Kasumi-1 (cell line): ENCODE results near the gene GTF2IRD1.
"Not testable (repeated sequence)": the region's sequence is repeated elsewhere in the genome, so short reads cannot be mapped to it uniquely, and the experiment has no call there.

Source experiments
- DNase-seq, 2 experiments: peaks; one replicate each; lab custom pipeline; 2025; lab: John Stamatoyannopoulos, UW

The GTF2IRD1 gene

DNA sequence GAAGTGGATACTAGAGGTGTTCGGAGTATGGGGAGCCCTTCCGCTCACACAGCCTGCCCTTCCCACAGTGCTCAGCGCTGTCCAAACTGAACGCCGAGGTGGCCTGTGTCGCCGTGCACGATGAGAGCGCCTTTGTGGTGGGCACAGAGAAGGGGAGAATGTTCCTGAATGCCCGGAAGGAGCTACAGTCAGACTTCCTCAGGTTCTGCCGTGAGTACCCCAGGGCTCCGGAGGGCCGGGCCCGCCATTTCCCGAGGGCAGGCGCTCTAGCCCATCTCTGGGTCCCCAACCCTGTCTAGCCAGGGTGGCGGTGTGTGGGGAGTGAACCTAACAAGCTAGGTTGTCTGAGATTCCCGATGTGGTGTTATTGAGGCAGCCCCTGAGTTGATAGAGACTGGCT is 59.1 kb downstream of the GTF2IRD1 start:
- no peak for DNase-seq

DNA sequence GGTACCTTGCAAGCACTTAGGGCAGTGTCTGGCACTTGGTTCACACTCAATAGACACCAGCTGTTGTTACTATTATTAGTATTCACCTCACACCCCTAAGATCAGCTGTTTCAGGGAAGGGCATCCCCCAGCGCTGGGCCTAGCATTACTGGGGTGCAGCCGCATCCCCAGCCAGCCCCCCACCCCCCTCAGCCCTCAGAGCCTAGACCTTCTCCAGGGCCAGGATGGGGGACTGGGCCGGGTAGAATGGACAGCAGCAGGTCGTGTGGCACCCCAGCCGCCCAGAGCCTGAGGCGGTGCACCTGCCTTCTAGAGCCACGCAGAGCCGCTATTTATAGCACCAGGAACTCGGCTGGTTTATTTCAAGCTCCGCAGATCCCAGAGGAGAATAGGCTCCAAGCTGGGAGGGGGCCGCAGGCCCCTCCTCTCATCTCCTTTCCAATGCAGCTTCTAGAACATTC is 60.5 kb downstream of the GTF2IRD1 start:
- DNase-seq, result no peak

DNA sequence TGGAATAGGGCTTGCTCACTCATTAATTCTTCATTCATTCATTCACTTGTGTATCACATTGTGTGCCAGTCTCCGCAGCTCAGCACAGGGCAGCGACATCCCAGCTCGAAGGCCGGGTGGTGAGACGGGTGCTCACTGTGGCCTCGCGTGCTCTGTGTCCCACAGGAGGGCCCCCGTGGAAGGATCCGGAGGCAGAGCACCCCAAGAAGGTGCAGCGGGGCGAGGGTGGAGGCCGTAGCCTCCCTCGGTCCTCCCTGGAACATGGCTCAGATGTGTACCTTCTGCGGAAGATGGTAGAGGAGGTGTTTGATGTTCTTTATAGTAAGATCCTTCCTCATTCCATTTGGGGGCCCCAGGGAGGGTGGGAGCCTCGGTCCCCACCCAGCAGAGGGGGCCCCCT is 61.6 kb downstream of the GTF2IRD1 start:
- DNase-seq, result no peak

DNA sequence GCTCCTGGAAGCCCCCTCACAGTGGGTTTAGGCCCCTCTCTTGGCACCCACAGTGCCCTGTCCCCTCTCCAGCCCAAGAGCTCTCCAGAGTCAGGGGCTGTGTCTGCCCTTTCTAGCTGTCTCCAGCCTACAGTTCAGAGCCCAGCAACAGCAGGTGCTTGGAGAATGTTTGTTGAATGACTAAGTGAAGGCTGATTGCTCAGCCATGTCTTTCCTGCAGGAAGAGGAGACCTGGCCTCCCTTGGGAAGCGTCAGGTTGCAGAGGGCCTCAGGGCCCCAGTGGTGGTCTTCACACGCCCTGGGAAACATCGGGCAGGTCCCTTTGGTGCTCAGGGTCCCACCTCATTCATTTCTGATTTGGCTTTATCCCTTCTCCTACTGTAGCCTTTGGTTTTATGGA is 62.5 kb downstream of the GTF2IRD1 start:
- DNase-seq, result no peak

DNA sequence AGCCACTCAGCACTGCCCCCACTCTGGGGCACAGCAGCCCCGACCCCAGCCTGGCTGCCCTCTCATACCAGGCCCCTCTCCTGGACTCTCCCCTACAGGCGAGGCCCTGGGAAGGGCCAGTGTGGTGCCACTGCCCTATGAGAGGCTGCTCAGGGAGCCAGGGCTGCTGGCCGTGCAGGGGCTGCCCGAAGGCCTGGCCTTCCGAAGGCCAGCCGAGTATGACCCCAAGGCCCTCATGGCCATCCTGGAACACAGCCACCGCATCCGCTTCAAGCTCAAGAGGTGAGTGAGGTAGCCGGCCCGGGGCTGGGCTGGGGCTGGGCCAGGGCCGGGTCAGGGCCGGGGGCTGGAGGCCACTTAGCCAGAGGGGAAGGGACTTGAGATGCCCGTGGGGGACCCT is 64.3 kb downstream of the GTF2IRD1 start:
- no peak for DNase-seq

DNA sequence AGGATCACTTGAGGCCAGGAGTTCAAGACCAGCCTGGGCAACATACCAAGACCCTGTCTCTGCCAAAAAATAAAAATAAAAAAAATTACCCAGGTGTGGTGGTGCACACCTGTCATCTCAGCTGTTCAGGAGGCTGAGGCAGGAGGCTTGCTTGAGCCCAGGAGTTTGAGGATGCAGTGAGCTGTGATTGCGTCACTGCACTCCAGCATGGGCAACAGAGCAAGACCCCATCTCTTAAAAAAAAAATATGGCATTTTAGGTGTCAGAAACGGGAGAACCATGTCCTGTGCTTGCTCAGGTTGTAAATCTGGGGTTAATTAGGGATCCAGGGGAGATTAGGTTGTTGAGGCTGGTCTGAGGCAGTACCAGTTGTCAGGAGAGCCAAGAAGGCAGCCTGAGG is 64.9 kb downstream of the GTF2IRD1 start:
- DNase-seq, result no peak

DNA sequence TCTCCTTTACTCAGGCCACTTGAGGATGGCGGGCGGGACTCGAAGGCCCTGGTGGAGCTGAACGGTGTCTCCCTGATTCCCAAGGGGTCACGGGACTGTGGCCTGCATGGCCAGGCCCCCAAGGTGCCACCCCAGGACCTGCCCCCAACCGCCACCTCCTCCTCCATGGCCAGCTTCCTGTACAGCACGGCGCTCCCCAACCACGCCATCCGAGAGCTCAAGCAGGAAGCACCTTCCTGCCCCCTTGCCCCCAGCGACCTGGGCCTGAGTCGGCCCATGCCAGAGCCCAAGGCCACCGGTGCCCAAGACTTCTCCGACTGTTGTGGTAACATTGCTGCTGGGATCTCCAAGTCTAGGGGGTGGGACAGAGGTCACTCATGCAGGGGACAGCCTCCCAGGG is 65.7 kb downstream of the GTF2IRD1 start:
- DNase-seq, result no peak

DNA sequence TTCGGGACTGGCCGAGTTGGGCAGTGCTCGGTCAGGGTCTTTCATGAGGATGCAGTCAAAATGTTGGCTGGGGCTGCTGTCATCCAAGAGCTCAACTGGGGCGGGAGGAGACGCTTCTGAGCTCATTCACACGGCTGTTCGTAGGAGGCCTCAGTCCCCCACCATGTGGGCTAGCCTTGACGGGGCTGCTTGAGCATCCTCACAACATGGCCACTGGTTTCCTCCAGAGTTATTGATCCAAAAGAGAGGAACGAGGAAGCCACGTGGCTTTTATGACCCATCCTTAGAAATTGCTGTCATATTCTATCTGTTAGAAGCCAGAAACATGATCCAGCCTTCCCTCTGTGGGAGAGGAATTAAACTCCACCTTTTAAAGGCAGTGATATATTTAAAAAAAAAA is 68.1 kb downstream of the GTF2IRD1 start:
- no peak for DNase-seq

DNA sequence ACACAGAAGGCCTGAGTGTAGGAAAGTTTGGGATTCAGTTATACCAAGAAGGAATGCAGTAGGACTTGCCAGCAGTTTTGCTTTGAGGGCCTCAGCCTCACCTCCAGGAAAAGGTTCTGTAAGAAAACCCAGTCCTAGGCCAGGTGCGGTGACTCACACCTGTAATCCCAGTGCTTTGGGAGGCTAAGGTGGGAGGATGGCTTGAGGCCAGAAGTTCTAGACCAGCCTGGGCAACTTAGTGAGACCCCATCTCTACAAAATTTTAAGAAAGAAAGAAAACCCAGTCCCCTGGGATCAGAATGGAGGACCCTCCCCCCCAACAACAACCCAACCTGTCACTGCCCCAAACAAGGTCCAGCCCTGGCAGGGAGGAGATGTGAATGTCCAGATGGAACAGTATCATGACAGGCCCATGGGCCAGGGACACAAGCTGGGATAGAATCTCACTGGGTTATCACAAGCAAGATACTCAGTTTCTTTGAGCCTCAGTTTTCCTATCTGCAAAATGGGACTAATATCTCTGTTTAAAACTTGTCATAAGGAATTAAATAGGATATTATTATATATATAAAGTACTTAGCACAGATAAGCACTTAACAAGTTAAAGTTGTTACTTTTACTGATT is 68.7 kb downstream of the GTF2IRD1 start:
- DNase-seq, result no peak

DNA sequence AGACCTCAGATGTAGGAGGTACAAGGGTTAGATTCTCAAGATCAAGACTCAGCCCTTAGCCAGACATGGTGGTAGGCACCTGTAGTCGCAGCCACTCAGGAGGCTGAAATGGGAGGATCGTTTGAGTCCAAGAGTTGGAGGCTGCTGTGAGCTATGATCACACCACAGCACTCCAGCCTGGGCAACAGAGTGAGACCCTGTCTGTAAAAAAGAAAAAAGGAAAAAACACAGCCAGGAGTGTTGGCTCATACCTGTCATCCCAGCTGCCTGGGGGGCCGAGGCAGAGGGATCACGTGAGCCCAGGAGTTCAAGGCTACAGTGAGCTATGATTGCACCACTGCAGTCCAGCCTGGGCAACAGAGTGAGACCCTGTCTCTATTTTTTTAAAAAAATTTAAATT is 69.3 kb downstream of the GTF2IRD1 start:
- DNase-seq, result no peak

DNA sequence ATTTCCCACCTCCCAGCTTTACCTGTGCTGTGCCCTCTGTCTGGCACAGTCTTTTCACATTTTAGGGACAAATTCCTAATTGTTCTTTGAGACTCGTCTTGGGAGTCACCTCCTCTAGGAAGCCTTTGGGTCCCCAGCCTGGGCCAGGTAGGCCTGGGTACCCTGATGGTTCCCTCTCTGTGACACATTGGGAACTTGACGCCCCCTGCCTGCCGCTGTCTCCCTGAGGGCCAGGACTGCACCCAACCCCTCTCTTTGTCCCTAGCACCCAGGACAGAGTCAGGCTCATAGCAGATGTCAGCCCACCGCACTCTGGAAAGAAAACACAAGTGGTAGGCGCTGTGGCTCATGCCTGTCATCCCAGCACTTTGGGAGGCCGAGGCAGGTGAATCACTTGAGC is 71.4 kb downstream of the GTF2IRD1 start:
- no peak for DNase-seq

DNA sequence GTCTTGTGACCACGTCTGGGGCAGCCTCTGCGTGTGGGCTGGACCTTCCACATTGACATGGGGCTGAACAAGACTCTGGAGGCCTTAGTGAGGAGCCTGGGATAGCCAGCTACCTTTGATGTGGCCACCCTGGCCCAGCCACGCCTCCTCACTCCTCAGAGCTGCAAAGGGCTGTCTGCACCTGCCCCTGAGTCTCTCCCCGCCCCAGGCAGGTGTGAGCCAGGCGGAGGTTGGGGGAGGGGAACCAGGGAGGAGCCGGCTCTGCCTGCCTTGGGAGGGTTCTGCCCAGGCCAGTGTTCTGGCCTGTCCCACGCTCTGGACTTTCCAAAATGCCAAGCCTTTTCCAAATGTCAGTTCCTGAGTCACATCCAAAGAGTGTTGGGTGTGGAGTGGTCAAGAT is 72.2 kb downstream of the GTF2IRD1 start:
- no peak for DNase-seq

DNA sequence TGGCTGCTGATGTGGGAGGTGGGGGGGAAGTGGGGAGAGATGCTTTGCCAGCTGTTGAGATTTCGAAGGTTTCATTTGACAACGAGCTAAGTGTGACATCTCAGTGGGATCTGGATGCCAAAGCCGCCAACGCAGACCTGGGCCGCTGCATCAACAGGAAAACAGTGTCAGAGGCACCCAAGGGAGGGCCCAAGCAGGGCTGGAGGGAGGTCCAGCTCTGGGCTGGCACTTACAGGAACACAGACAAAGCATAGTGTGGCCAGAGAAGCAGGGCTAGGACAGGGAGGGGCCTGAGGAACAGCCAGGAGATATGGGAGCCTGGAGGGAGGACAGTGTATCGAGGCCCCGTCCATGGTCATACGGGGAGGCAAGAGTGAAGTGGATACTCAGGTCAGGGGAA is 73.1 kb downstream of the GTF2IRD1 start:
- no peak for DNase-seq

DNA sequence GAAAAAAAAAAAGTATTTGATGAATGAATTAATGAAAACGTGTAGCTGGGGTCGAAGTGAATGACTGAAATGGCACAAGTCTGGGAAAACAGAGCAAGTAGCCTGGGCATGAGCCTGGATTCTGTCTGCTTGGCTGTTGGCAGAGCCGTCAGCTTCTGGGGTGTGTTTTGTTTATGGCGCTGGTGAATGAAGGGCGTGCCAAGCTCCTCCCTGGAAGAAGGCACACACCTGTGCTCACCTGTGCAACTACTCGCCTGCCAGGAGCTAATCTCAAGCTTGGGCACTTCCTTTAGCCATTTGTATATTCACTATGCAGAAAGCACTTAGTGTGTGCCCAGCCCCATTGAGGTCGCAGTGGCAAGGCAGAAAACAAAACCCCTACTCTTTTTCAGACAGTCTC is 74.1 kb downstream of the GTF2IRD1 start:
- no peak for DNase-seq

DNA sequence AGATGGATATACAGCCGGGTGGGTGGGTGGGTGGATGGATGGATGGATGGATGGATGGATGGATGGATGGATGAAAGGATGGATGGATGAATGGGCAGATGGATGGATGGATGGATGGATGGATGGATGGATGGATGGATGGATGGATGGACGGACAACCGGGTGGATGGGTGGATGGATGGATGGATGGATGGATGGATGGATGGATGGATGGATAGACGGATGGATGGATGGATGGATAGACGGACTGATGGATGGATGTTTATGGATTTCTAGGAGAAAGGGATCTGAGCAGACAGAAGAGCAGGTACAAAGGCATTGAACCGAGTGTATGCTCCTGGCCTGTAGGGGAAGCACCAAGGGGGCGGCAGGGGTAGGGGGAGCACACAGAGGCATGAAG is 75.1 kb downstream of the GTF2IRD1 start:
- DNase-seq, result not testable (repeated sequence)

DNA sequence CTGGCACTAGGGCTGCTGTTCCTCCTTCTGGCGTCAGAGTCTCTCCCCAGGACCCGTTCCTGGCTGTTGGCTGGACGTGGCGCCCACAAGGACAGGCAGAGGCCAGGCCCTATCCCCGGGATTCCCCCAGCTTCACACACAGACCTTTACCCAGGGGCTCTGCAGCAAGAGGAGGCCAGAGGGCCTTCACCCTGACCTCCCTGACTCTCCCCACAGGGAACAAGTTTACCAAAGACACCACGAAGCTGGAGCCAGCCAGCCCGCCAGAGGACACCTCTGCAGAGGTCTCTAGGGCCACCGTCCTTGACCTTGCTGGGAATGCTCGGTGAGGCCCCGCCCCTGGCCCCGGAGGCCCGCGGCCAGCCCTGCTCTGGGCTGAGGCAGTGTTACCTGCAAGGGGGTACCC is 82.2 kb downstream of the GTF2IRD1 start:
- no peak for DNase-seq

DNA sequence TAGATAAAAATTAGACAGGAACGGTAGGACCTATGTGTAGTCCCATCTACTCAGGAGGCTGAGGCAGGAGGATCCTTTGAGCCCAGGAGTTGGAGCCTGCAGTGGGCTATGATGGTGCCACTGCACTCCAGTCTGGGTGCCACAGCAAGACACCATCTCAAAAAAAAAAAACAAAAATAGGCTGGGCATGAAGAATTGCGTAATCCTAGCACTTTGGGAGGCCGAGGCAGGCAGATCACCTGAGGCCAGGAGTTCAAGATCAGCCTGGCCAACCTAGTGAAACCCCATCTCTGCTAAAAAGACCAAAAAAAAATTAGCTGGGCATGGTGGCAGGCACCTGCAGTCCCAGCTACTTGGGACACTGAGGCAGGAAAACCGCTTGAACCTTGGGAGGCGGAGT is 88.2 kb downstream of the GTF2IRD1 start:
- not testable (repeated sequence) for DNase-seq

DNA sequence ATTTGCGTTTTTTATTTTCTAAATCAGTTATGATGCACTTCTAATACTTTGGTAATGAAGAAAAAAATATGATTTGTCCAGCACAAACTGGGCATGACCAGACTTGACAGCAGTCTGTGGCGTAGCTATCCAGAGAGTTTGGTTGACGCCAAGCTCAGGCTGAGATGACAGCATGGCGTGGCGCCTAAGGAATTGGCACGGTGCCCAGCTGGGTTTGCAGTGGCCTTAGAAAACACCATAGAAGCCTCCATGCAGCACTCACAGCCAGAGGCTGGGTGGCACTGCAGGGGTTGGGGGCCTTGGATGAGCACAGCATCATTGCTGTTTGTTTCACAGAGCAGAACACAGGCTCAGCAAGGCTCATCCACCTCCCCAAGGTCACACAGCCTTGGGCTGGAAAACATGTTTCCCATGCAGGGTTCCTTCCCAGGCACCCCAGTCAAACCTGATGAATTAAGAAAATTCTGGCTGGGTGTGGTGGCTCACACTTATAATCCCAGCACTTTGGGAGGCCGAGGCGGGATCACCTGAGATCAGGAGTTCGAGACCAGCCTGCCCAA is 88.9 kb downstream of the GTF2IRD1 start:
- no peak for DNase-seq

DNA sequence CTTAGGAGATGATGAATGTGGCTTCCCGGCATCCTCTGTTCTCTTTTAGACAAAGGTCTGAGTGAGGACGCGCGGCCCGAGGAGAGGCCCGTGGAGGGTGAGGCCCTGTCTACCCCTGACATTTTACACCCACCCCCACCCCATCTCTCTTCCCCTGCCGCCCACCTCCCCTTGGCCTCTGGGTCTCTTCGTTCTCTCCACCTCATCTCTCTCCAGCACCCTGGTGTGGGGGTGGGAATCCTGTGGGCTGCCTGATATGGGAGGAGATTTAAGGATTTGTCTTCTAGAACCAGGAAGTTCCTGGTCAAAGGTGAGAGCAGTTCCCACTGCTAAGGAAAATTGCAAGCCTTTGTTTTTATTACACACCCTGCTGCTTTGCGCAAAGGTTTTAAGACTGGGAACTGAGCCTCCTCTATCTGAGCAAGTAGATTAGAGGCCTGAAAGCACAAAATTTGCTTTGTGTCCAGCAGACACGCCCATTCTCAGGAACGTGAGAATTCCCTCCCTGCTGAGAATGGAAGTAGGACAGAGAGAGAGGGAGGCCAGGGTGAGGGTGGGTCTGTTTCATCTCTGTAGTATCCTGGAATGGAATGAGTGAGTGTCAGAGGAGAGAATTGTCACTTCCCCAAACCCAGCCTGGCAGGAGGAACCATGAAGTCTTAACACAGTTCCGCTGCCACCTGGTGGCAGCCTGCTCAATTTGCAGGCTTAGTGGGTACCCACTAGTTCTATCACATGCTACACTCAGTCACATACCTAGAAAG is 91.2 kb downstream of the GTF2IRD1 start:
- peak; percentile 88 to 91 for DNase-seq

DNA sequence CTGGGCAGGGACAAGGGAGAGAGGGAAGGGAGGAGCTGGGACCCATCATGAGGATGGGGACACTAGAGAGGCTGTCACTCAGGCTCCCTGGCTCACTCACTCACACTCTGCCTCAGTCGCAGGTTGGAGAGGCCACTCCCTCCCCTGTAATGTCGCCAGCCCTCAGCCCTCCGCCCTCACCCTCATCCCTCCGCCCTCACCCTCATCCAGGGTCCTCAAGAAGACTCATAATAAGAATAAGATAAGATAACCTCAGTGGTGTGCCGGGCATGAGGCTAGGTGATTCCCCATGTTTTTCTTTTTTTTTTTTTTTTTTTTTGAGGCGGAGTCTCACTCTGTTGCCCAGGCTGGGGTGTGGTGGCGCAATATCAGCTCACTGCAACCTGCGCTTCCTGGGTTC is 92.2 kb downstream of the GTF2IRD1 start:
- DNase-seq, result no peak

DNA sequence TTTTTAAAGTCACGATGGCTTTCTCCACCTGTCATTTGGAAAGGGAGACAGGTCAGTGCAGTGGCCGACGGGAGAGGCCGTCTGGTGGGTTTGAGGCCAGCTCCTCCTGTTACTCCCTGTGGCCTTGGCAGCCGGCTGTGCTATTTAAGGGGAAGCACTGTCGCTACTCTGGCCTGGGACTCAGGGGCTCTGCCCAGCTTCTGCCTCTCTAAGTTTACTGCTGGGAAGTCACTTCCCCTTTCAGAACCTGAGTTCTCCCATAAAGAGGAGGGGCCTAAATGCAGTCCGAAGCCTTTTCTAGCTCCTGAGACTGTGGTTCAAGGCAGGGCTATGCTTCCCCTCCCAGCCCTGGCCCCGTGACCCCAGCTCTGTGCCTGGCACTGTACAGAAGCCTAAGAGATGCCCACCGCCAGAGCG is 99.9 kb downstream of the GTF2IRD1 start:
- DNase-seq, result peak; percentile 62 to 79

DNA sequence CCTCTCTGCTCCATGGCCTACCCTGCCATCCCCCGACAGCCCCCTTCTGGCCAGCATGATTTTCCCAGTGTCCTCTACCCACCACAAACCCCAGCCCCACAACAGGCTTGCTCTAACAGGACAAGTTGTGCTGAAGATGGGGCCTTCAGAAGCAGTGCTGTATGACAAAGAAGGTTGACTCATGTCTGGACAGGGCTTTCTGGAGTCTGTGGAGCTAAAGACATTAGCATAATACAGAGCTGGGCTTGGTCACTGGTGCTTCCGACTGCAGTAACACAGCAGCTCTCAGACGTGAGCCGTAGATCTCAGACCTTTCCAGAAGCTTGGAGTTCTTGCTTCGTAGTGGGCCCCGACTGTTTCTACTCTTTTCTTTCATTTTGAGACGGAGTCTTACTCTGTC is 100.5 kb downstream of the GTF2IRD1 start:
- no peak for DNase-seq

DNA sequence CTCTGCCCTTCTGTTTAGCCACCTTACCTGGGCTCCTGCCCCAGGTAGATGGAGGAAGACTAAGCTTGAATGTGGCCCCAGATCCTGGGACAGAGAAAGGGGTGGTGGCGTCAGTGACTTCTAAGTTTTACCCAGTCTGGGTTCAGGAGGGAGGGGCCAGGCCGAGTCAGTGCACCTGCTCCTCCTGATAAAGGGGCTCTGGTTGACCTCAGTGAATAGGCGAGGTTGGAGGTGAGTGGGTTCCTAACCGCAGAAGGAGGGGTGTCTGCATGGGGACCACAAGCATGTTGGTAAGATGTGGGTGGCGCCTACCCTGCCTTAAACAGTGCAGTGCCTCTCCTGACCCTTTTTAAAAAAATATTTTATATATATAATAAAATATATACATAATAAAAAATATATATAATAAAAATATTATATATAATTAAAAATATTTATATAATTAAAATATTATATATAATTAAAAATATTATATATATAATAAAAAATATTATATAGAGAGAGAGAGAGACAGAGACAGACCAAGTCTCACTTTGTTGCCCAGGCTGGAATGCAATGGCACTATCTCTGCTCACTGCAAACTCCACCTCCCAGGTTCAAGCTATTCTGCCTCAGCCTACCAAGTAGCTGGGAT is 106.5 kb downstream of the GTF2IRD1 start:
- DNase-seq, result no peak
